HG03558 (cell line): Measurements from ENCODE around the gene ETV7.
"Not testable (repeated sequence)": the region's sequence is repeated elsewhere in the genome, so short reads cannot be mapped to it uniquely, and the experiment has no call there.

Experiments
- ATAC-seq: cut with Tn5 transposase; IDR thresholded peaks from one replicate; pipeline ENCODE4 v1.9.1; 2021; ENCODE audit warnings: moderate number of reproducible peaks; ENCODE audit not compliant: unreplicated experiment; ENCODE audit errors: extremely low read depth

The ETV7 gene

DNA sequence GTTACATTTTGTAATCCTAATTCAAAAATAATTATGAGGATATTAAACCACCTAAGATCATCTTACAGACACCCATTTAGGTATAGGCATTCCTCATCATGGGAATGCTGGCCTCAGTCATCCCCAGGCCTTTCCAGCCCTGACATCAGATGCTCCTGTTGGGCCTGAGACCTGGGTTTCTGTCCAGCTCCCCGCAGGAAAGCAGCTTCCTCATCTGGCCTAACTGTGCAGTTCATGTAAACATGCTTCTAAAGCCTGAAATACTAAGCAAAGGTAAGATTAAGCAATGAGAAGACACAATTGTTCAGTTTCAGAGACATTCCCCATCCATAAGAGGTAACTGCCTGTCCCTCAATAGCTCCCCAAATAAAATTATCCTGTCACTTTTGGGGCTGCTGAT lies 19.0 kb downstream of the ETV7 start:
- ATAC-seq: no peak

DNA sequence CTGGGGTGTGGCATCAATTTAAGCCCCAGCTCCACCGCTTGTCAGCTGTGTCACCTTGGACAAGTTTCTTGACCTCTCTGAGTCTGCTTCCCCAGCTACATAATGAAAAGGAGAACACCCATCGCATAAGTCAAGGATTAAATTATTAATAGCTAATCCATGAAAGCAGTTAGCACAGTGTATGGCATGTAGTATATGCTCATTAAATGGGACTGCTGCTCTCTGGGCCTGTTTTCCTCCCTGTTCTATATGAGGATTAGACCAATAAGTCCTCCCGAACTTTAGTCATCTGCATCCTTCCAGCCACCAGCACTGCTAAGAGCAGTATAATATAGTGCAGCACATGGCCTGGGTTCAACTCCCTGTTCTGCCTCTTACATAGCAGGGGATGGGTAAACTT lies 19.7 kb downstream of the ETV7 start:
- ATAC-seq: no peak

DNA sequence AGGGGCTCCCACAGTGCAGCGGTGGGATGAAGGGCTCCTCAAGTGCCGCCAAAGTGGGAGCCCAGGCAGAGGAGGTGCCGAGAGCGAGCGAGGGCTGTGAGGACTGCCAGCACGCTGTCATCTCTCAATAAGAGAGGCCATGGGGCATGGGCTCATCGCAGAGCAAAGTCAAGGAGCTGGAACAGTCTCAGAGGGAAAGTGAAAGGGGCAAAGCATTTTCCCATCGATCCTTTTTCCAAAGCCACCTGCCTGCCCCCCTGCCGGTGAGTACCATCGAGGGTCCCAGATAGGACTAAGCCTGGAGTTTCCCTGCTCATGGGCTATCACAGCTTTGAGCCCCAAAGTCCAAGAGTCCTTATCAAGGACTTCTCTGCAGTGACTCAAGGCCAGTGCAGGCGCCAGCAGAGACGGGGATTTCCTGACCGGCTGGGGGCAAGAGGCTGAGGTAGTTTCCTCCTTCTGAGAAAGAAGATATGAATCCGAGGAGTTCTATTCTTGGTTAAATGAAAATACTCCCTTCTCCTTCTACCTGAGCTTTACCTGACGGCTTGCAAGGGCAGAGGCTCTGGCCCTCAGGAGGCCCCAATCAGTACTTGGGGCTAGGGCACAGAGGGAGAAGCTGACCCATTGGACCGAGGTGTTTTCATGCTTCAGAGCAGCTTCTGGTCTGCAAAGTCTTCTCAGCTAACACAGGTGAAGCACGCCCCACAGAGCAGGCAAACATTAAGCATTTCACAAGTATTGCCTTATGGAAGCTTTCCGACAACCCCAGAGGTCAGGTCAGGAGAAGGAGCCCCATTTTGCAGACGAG lies 22.6 kb downstream of the ETV7 start:
- ATAC-seq: no peak

DNA sequence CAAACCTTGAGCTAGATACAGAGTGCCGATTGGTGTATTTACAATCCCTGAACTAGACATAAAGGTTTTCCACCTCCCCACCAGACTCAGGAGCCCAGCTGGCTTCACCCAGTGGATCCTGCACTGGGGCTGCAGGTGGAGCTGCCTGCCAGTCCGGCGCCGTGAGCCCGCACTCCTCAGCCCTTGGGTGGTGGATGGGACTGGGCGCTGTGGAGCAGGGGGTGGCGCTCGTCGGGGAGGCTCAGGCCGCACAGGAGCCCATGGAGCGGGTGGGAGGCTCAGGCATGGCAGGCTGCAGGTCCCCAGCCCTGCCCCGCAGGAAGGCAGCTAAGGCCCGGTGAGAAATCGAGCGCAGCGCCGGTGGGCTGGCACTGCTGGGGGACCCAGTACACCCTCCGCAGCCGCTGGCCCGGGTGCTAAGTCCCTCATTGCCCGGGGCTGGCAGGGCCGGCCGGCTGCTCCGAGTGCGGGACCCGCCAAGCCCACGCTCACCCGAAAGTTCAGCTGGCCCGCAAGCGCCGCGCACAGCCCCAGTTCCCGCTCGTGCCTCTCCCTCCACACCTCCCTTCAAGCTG lies 23.3 kb downstream of the ETV7 start:
- not testable (repeated sequence) for ATAC-seq

- ATAC-seq: not testable (repeated sequence)
These were observed 24.1 kb downstream of the ETV7 start for GRCh38 chr6:36363371-36363752.

- ATAC-seq: no peak
These were observed 24.7 kb downstream of the ETV7 start for GRCh38 chr6:36362551-36363370.

DNA sequence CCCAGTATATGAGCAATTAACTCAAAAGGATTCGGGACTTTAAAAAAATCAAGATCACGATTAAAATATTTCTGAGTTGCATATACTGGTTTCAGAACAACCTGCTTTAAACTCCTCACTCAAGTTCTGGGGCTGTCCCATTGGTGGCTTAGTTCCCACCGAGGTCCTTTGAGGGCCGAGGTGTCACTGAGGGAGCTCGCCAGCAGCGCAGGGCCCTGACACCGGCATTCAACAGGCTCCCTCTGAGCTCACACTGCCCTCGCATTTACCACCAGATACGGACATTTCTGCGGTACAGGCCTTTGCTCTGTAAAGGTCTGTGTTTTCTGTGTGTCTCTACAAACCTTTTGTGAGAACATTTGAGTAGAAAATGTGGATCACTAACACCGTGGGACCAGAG lies 26.4 kb downstream of the ETV7 start:
- ATAC-seq: no peak

GRCh38 chr6:36360241-36361054 lies 27.0 kb downstream of the ETV7 start:
- ATAC-seq: no peak

- ATAC-seq: no peak
These were observed 29.1 kb downstream of the ETV7 start for GRCh38 chr6:36358226-36358915.

- no peak for ATAC-seq
These were observed 29.6 kb downstream of the ETV7 start for GRCh38 chr6:36357872-36358225.

GRCh38 chr6:36355819-36356218 lies 31.6 kb downstream of the ETV7 start:
- ATAC-seq: no peak

DNA sequence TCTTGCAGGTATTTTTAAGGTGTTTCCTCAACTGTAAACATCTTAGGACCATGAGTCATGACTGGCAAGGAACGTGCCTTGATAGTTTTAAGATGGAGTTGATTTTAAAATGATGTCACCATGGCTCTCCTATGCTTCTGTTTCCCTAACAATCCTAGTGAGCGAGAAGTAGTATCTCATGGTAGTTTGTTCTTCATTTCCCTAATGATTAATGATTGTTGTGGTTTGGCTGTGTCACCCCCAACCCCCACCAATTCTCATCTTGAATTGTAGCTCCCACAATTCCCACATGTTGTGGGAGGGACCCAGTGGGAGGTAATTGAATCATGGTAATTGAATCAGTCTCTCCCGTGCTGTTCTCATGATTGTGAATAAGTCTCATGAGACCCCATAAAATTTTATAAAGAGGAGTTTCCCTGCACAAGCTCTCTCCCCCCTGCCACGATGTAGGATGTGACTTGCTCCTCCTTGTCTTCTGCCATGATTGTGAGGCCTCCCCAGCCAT lies 34.0 kb downstream of the ETV7 start:
- no peak for ATAC-seq

DNA sequence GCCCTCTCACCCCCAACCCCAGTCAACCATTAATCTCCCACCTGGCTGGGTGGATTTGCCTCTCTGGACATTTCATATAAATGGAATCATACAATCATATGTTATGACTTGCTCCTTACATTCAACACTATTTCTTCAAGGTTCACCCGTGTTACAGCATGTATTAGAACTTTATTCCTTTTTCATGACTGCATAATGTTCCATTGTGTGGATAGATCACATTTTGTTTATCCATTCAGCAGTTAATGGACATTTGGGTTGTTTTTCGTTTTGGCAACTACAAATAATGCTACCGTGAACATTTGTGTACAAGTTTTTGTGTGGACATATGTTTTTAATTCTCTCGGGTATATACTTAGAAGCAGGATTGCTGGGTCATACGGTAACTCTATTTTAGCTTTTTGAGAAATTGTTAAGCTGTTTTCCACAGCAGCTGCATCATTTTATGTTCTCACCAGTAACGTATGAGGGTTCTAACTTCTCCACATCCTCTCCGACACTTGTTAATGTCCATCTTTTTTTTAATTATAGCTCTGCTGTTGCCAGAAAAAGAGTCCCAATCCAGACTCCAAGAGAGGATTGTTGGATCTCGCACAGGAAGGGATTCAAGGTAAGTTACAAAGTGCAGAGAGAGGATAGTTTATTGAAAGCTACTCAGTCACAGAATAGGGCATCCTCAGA lies 34.9 kb downstream of the ETV7 start:
- ATAC-seq: no peak

GRCh38 chr6:36350681-36351571 lies 36.5 kb downstream of the ETV7 start:
- no peak for ATAC-seq

GRCh38 chr6:36350082-36350481 lies 37.4 kb downstream of the ETV7 start:
- ATAC-seq: no peak

GRCh38 chr6:36349240-36349639 lies 38.2 kb downstream of the ETV7 start:
- ATAC-seq: no peak

GRCh38 chr6:36347621-36348020 lies 39.8 kb downstream of the ETV7 start:
- no peak for ATAC-seq
